ENCODE results near the gene RNF133.

The RNF133 gene

DNA sequence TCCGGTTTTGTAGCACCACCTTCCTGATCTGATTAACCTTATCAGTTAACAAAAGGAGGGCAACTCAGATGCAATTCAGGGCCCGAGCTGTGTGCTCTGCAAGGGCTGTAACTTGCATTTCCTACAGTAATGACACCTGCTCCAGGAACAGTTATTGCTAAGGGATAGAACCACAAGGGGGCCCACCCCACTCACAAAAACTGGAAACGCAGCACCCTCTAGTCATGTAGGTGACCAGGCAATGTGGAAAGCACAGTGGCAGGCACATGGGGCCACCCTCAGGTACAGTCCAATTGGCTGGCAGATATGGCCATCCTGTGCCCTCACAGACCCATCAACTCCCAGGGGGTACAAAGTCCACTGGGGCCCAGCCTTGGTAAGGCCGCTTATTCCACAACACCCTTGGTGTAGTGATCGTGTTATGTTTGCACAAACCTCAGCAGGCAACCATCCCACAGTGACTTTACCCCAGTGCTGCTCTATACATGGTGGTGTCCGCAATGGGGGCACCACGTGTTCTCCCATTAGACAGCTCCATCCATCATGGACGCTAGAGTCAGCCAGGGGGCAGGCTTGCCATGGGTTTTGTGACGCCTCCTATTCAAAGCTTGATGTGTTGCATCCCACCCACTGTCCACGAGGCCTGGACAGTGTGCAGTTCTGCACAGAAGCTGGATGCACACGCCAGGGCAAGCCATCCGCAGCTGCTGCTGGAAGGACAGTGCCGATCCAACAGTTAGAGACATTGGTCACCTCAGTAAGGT, 9.4 kb downstream of the RNF133 start:
- Histone ChIP-seq H4K20me1 (ENCODE audit: insufficient read depth, low read length) (no peaks in the 10 kb centered on the region), H3K9me3 (ENCODE audit: insufficient read depth, low read length) (peaks cover 8% of the 10 kb centered on the region; the same call in 1 of the 2 replicates), H3K4me3 (ENCODE audit: low read length) (no peak overlapping the region), H3K4me2 (ENCODE audit: low read length) (no peak overlapping the region), H2AFZ (ENCODE audit: low read depth, low read length) (no peak overlapping the region), H3K36me3 (replicated peaks; ENCODE audit: low read depth, low read length) (no peaks in the 10 kb centered on the region), H3K27me3 (ENCODE audit: low read depth, low read length) (no peaks in the 10 kb centered on the region), H3K27ac (ENCODE audit: low read length) (no peak overlapping the region), H3K9ac (ENCODE audit: low read length) (no peak overlapping the region), H3K4me1 (ENCODE audit: low read length) (no peaks in the 10 kb centered on the region), H3K79me2 (ENCODE audit: low read length) (no peaks in the 10 kb centered on the region)
- TF ChIP-seq, protein P1, sequence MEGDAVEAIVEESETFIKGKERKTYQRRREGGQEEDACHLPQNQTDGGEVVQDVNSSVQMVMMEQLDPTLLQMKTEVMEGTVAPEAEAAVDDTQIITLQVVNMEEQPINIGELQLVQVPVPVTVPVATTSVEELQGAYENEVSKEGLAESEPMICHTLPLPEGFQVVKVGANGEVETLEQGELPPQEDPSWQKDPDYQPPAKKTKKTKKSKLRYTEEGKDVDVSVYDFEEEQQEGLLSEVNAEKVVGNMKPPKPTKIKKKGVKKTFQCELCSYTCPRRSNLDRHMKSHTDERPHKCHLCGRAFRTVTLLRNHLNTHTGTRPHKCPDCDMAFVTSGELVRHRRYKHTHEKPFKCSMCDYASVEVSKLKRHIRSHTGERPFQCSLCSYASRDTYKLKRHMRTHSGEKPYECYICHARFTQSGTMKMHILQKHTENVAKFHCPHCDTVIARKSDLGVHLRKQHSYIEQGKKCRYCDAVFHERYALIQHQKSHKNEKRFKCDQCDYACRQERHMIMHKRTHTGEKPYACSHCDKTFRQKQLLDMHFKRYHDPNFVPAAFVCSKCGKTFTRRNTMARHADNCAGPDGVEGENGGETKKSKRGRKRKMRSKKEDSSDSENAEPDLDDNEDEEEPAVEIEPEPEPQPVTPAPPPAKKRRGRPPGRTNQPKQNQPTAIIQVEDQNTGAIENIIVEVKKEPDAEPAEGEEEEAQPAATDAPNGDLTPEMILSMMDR (IDR thresholded peaks at IDR 0.05; ENCODE audit: low read depth, low read length), result no peak; the same call in 1 of the 2 replicates
- no peak for TF ChIP-seq EZH2phosphoT487 (IDR thresholded peaks at IDR 0.05; ENCODE audit: low read depth)

DNA sequence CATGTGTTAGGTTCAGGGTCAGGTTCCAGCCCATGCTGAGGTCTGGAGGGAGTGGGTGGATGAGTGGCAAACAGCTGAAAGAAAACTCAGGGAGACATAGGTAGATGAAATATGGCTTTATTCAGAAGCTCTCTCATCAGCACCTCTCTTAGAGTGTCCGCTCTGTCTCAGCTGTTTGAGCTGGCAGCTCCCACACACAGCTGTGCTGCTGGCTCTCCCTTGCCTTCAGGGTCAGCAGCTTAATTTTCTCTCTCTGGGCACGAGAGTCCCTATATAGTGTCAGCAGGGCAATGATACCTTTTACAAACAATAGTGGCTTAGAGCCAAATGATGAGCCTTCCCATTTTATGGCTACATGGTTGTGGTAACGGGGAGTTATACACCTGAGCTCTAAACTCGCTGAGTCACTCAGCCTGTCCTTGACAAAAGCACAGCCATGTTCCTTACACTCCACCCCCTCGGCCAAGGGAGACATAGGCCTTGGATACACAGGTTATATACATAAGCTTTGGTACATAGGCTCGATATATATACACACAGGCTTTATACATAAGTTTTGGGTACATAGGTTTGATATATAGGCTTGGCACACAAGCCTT, 10.4 kb downstream of the RNF133 start:
- Histone ChIP-seq H3K4me1 (ENCODE audit: low read length) (no peaks in the 10 kb centered on the region), H3K9ac (ENCODE audit: low read length) (no peak overlapping the region), H3K4me3 (ENCODE audit: low read length) (no peak overlapping the region), H3K36me3 (replicated peaks; ENCODE audit: low read depth, low read length) (no peaks in the 10 kb centered on the region), H3K27ac (ENCODE audit: low read length) (no peak overlapping the region), H3K79me2 (ENCODE audit: low read length) (no peaks in the 10 kb centered on the region), H3K9me3 (ENCODE audit: insufficient read depth, low read length) (peaks cover 8% of the 10 kb centered on the region; the same call in 1 of the 2 replicates), H3K27me3 (ENCODE audit: low read depth, low read length) (no peaks in the 10 kb centered on the region), H2AFZ (ENCODE audit: low read depth, low read length) (no peak overlapping the region), H4K20me1 (ENCODE audit: insufficient read depth, low read length) (no peaks in the 10 kb centered on the region), H3K4me2 (ENCODE audit: low read length) (no peak overlapping the region)
- TF ChIP-seq, protein P1 (IDR thresholded peaks at IDR 0.05; ENCODE audit: low read depth, low read length), result no peak

DNA sequence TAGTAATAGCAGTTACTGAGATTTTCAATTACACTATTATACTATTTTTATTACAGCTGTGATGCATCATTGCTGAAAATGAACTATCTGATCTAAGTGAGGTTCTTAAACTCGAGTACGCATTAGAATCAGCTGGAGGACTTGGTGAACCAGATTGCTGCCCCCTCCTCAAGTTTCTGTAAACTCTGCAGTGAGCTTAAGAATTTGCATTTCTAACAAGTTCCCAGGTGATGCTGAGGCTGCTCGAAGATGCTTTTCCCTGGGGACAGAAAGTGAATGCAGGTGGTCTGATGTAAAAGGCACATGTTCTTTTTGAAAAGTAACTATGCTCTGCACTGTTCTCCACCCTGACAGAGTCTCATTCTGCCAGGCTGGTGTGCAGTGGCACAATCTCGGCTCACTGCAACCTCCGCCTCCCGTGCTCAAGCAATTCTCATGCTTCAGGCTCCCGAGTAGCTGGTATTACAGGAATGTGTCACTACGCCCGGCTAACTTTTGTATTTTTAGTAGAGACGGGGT, 12.5 kb downstream of the RNF133 start:
- H4K20me1 ChIP-seq (ENCODE audit: insufficient read depth, low read length), result no peaks in the 10 kb centered on the region
- H3K4me2 ChIP-seq (ENCODE audit: low read length), result no peak overlapping the region
- H3K4me1 ChIP-seq (ENCODE audit: low read length), result no peaks in the 10 kb centered on the region
- TF ChIP-seq EZH2phosphoT487 (IDR thresholded peaks at IDR 0.05; ENCODE audit: low read depth), result no peak
- TF ChIP-seq, protein P1 (IDR thresholded peaks at IDR 0.05; ENCODE audit: low read depth, low read length), result no peak
- H3K4me3 ChIP-seq (ENCODE audit: low read length), result no peak overlapping the region
- no peak overlapping the region for H3K9ac ChIP-seq (ENCODE audit: low read length)
- H2AFZ ChIP-seq (ENCODE audit: low read depth, low read length), result no peak overlapping the region
- H3K9me3 ChIP-seq (ENCODE audit: insufficient read depth, low read length), result no peaks in the 10 kb centered on the region
- no peaks in the 10 kb centered on the region for H3K27me3 ChIP-seq (ENCODE audit: low read depth, low read length)
- no peaks in the 10 kb centered on the region for H3K79me2 ChIP-seq (ENCODE audit: low read length)
- no peak overlapping the region for H3K27ac ChIP-seq (ENCODE audit: low read length)
- H3K36me3 ChIP-seq (replicated peaks; ENCODE audit: low read depth, low read length), result no peaks in the 10 kb centered on the region

DNA sequence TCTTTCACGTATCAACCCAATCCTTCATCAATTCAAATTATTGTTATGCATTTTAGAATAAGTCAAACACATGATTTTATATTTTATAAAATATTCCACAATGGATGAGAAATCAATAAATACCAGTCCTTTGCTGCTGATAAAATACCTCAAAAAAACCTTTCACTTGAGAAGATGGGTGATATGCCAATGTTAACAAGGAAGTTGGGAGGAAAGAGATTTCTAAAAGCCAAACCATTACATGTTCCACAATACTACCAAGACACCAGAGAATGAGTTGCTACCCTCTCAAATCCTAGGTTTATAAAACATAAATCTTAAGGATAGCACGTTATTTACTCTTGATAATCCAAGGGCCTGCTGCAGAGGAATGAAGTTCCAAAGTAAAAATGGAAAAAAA, 14.4 kb downstream of the RNF133 start:
- no peak overlapping the region for H3K9ac ChIP-seq (ENCODE audit: low read length)
- no peak overlapping the region for H2AFZ ChIP-seq (ENCODE audit: low read depth, low read length)
- no peak overlapping the region for H3K4me2 ChIP-seq (ENCODE audit: low read length)
- no peaks in the 10 kb centered on the region for H3K27me3 ChIP-seq (ENCODE audit: low read depth, low read length)
- H4K20me1 ChIP-seq (ENCODE audit: insufficient read depth, low read length), result no peaks in the 10 kb centered on the region
- TF ChIP-seq EZH2phosphoT487 (IDR thresholded peaks at IDR 0.05; ENCODE audit: low read depth), result no peak
- TF ChIP-seq, protein P1 (IDR thresholded peaks at IDR 0.05; ENCODE audit: low read depth, low read length), result no peak
- H3K36me3 ChIP-seq (replicated peaks; ENCODE audit: low read depth, low read length), result no peaks in the 10 kb centered on the region
- H3K4me1 ChIP-seq (ENCODE audit: low read length), result no peaks in the 10 kb centered on the region
- no peak overlapping the region for H3K27ac ChIP-seq (ENCODE audit: low read length)
- no peaks in the 10 kb centered on the region for H3K9me3 ChIP-seq (ENCODE audit: insufficient read depth, low read length)
- H3K4me3 ChIP-seq (ENCODE audit: low read length), result no peak overlapping the region
- no peaks in the 10 kb centered on the region for H3K79me2 ChIP-seq (ENCODE audit: low read length)
